Panc1 (cell line): Measurements from ENCODE around the gene ADAMTS2. TPM values are rescaled to one million over a fixed set of nuclear protein-coding genes. Genes with fewer than 3 reads are reported as not detected.

Experiments
- ATAC-seq: fragments of 200-7000 bp; cut with Tn5 transposase; 2 replicates; pipeline ENCODE4 v1.9.1; 2020; ENCODE audit warnings: mild to moderate bottlenecking, moderate library complexity
- BruUV-seq: library from RNA; stranded (reverse); fragments of 400-500 nt; replicated peaks from 2 replicates; lab custom pipeline; 2021; lab: Mats Ljungman, UMichigan
- CTCF ChIA-PET: fragments of 300-600 bp; sonication (Branson Sonifier 250); formaldehyde crosslinking; loops from one replicate; lab custom pipeline; 2022; ENCODE audit warnings: antibody characterized with exemption; lab: Charles Lee
- POLR2A ChIA-PET: fragments of 300-600 bp; sonication (Branson Sonifier 250); formaldehyde crosslinking; loops from one replicate; lab custom pipeline; 2022; ENCODE audit warnings: antibody characterized with exemption; lab: Charles Lee
- DNase-seq: peaks from one replicate; pipeline ENCODE4 v3.0.0-alpha.2; 2010; ENCODE audit warnings: low read depth, low spot score
- H3K27ac ChIP-seq: 2 replicates; pipeline ENCODE4 v1.5.1; 2011; ENCODE audit warnings: mild to moderate bottlenecking, low read length, inconsistent platforms
- H3K27me3 ChIP-seq: fragments of 200-500 bp; sonication (Bioruptor generic); 2 replicates; pipeline ENCODE4 v1.6.0; 2014; ENCODE audit warnings: low read length, inconsistent platforms; ENCODE audit not compliant: control insufficient read depth, insufficient read depth
- H3K36me3 ChIP-seq: fragments of 200-500 bp; sonication (Bioruptor generic); 2 replicates; pipeline ENCODE4 v1.5.1; 2014; ENCODE audit warnings: inconsistent platforms, mild to moderate bottlenecking, low read length, moderate library complexity; ENCODE audit not compliant: control insufficient read depth, insufficient read depth
- H3K4me1 ChIP-seq: 2 replicates; pipeline ENCODE4 v1.5.1; 2011; ENCODE audit warnings: inconsistent platforms, mild to moderate bottlenecking, low read length, moderate library complexity; ENCODE audit not compliant: control insufficient read depth, insufficient read depth
- H3K4me3 ChIP-seq, 2 experiments: 2 replicates each; pipeline ENCODE4 v1.5.1; 2011 to 2012; ENCODE audit warnings: low read depth in 2 of 2, low read length in 2 of 2, mild to moderate bottlenecking in 2 of 2, inconsistent platforms in 1 of 2, moderate library complexity in 1 of 2
- H3K9me3 ChIP-seq: fragments of 200-500 bp; sonication (Bioruptor generic); 2 replicates; pipeline ENCODE4 v1.5.1; 2014; ENCODE audit warnings: low read depth, mild to moderate bottlenecking, inconsistent platforms, low read length, moderate library complexity; ENCODE audit not compliant: control insufficient read depth, insufficient read depth
- POLR2AphosphoS5 ChIP-seq: IDR thresholded peaks from 2 replicates; pipeline ENCODE4 v1.6.1; 2012; ENCODE audit warnings: mild to moderate bottlenecking, low read depth, low read length, moderate library complexity
- SIN3A ChIP-seq: IDR thresholded peaks from 2 replicates; pipeline ENCODE4 v1.6.1; 2012; ENCODE audit warnings: low read depth, mild to moderate bottlenecking, low read length, moderate library complexity, borderline replicate concordance; ENCODE audit not compliant: insufficient read depth
- TCF7L2 ChIP-seq: IDR thresholded peaks from 2 replicates; pipeline ENCODE4 v1.6.1; 2011; ENCODE audit warnings: mild to moderate bottlenecking, low read depth, low read length, inconsistent platforms
- in situ Hi-C: cut with HindIII; loops from 2 replicates; pipeline ENCODE4 v1.10.0; 2016; ENCODE audit warnings: low sequenced_read_pairs, low pct_unique_long_range_greater_than_20kb
- intact Hi-C: fragments of 100-400 bp; cut with micrococcal nuclease; formaldehyde crosslinking; loops from one replicate; pipeline ENCODE4 v1.10.0; 2022; ENCODE audit not compliant: unreplicated experiment
- total RNA-seq: library from RNA; stranded (reverse); gene quantifications from one replicate; pipeline ENCODE4 v1.2.1, GENCODE V29; 2021; ENCODE audit not compliant: unreplicated experiment
- TF ChIP-seq, protein P1 (sequence below): fragments of 450-650 bp; IDR thresholded peaks from 2 replicates; pipeline ENCODE4 v1.5.1; 2017; ENCODE audit warnings: mild to moderate bottlenecking
- TF ChIP-seq, protein P2 (sequence below), 2 experiments: IDR thresholded peaks; 2 replicates each; pipeline ENCODE4 v1.6.1; 2011 to 2012; ENCODE audit warnings: low read depth in 2 of 2, control low read depth in 1 of 2, low read length in 1 of 2, mild to moderate bottlenecking in 1 of 2, moderate library complexity in 1 of 2; ENCODE audit not compliant: insufficient read depth in 1 of 2

The ADAMTS2 gene
- total RNA-seq, 1 experiment from 2014 or later, result 0.13 TPM

- CTCF ChIA-PET, result no interaction called here
- no peak overlapping the region for H3K27ac ChIP-seq
- POLR2A ChIA-PET, result interaction anchor here (0.6 kb wide), 1 partner anchor 320 kb away, joined by 3 read pairs; no protein-coding TSS in a partner anchor
- intact Hi-C loops (no loop called here), in situ Hi-C loops (no loop called here)
- DNase-seq (no peak), ATAC-seq (no peak)
- H3K36me3 ChIP-seq, result no peaks in the 10 kb centered on the region
- no peaks in the 10 kb centered on the region for H3K4me1 ChIP-seq
- H3K4me3 ChIP-seq, result no peak overlapping the region
- no TSS peak for BruUV-seq
- H3K27me3 ChIP-seq, result no peaks in the 10 kb centered on the region
- no peaks in the 10 kb centered on the region for H3K9me3 ChIP-seq
- no peak for TF ChIP-seq TCF7L2
- no peak for TF ChIP-seq POLR2AphosphoS5
- TF ChIP-seq, protein P1, sequence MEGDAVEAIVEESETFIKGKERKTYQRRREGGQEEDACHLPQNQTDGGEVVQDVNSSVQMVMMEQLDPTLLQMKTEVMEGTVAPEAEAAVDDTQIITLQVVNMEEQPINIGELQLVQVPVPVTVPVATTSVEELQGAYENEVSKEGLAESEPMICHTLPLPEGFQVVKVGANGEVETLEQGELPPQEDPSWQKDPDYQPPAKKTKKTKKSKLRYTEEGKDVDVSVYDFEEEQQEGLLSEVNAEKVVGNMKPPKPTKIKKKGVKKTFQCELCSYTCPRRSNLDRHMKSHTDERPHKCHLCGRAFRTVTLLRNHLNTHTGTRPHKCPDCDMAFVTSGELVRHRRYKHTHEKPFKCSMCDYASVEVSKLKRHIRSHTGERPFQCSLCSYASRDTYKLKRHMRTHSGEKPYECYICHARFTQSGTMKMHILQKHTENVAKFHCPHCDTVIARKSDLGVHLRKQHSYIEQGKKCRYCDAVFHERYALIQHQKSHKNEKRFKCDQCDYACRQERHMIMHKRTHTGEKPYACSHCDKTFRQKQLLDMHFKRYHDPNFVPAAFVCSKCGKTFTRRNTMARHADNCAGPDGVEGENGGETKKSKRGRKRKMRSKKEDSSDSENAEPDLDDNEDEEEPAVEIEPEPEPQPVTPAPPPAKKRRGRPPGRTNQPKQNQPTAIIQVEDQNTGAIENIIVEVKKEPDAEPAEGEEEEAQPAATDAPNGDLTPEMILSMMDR, result no peak
Observed at GRCh38 chr5:179135441-179136215, 209.6 kb downstream of the ADAMTS2 start.

- in situ Hi-C loops, result no loop called here
- DNase-seq (no peak), ATAC-seq (no peak)
- POLR2A ChIA-PET, result interaction anchor here (0.6 kb wide), 1 partner anchor 319 kb away, joined by 3 read pairs; no protein-coding TSS in a partner anchor
- Histone ChIP-seq H3K27ac (no peak overlapping the region), H3K27me3 (no peaks in the 10 kb centered on the region), H3K4me3 (no peak overlapping the region), H3K4me1 (no peaks in the 10 kb centered on the region), H3K36me3 (no peaks in the 10 kb centered on the region), H3K9me3 (no peaks in the 10 kb centered on the region)
- TF ChIP-seq, protein P2, sequence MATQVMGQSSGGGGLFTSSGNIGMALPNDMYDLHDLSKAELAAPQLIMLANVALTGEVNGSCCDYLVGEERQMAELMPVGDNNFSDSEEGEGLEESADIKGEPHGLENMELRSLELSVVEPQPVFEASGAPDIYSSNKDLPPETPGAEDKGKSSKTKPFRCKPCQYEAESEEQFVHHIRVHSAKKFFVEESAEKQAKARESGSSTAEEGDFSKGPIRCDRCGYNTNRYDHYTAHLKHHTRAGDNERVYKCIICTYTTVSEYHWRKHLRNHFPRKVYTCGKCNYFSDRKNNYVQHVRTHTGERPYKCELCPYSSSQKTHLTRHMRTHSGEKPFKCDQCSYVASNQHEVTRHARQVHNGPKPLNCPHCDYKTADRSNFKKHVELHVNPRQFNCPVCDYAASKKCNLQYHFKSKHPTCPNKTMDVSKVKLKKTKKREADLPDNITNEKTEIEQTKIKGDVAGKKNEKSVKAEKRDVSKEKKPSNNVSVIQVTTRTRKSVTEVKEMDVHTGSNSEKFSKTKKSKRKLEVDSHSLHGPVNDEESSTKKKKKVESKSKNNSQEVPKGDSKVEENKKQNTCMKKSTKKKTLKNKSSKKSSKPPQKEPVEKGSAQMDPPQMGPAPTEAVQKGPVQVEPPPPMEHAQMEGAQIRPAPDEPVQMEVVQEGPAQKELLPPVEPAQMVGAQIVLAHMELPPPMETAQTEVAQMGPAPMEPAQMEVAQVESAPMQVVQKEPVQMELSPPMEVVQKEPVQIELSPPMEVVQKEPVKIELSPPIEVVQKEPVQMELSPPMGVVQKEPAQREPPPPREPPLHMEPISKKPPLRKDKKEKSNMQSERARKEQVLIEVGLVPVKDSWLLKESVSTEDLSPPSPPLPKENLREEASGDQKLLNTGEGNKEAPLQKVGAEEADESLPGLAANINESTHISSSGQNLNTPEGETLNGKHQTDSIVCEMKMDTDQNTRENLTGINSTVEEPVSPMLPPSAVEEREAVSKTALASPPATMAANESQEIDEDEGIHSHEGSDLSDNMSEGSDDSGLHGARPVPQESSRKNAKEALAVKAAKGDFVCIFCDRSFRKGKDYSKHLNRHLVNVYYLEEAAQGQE (IDR thresholded peaks at IDR 0.05; ENCODE audit: insufficient read depth in 1 of 2, low read depth in 2 of 2, low read length in 1 of 2), result no peak
- no peak for TF ChIP-seq SIN3A
- TF ChIP-seq, protein P1, result no peak
- TF ChIP-seq TCF7L2, result no peak
- no peak for TF ChIP-seq POLR2AphosphoS5
- CTCF ChIA-PET, result no interaction called here
- intact Hi-C loops, result no loop called here
- no TSS peak for BruUV-seq
Observed at GRCh38 chr5:179135006-179135405, 210.3 kb downstream of the ADAMTS2 start.
